ENCODE data around the gene CORIN.
"Not testable (repeated sequence)": the region's sequence is repeated elsewhere in the genome, so short reads cannot be mapped to it uniquely, and the experiment has no call there.

Gene CORIN

GRCh38 chr4:47721485-47721884, 116.4 kb downstream of the CORIN start:
- no peak for DNase-seq (ENCODE audit: low read depth, low spot score)

GRCh38 chr4:47720787-47721186, 117.1 kb downstream of the CORIN start:
- DNase-seq (ENCODE audit: low read depth, low spot score), result no peak

GRCh38 chr4:47719576-47719975, 118.3 kb downstream of the CORIN start:
- DNase-seq (ENCODE audit: low read depth, low spot score), result no peak

GRCh38 chr4:47718696-47719095, 119.2 kb downstream of the CORIN start:
- no peak for DNase-seq (ENCODE audit: low read depth, low spot score)

GRCh38 chr4:47717188-47717587, 120.7 kb downstream of the CORIN start:
- DNase-seq (ENCODE audit: low read depth, low spot score), result peak; percentile 6

- no peak for DNase-seq (ENCODE audit: low read depth, low spot score)
Measured at GRCh38 chr4:47715716-47716416, 122.0 kb downstream of the CORIN start.

- no peak for DNase-seq (ENCODE audit: low read depth, low spot score)
Measured at GRCh38 chr4:47714269-47714668, 123.6 kb downstream of the CORIN start.

- no peak for DNase-seq (ENCODE audit: low read depth, low spot score)
Measured at GRCh38 chr4:47713129-47713834, 124.6 kb downstream of the CORIN start.

GRCh38 chr4:47711646-47712045, 126.2 kb downstream of the CORIN start:
- no peak for DNase-seq (ENCODE audit: low read depth, low spot score)

GRCh38 chr4:47711183-47711582, 126.7 kb downstream of the CORIN start:
- DNase-seq (ENCODE audit: low read depth, low spot score), result no peak

GRCh38 chr4:47706352-47706751, 131.5 kb downstream of the CORIN start:
- DNase-seq (ENCODE audit: low read depth, low spot score), result not testable (repeated sequence)

GRCh38 chr4:47705326-47705981, 132.4 kb downstream of the CORIN start:
- DNase-seq (ENCODE audit: low read depth, low spot score), result no peak

- peak; percentile 57 for DNase-seq (ENCODE audit: low read depth, low spot score)
Measured at GRCh38 chr4:47704693-47705325, 133.1 kb downstream of the CORIN start.

- DNase-seq (ENCODE audit: low read depth, low spot score), result no peak
Measured at GRCh38 chr4:47703956-47704355, 133.9 kb downstream of the CORIN start.

GRCh38 chr4:47703008-47703407, 134.9 kb downstream of the CORIN start:
- DNase-seq (ENCODE audit: low read depth, low spot score), result no peak

- no peak for DNase-seq (ENCODE audit: low read depth, low spot score)
Measured at GRCh38 chr4:47701286-47701685, 136.6 kb downstream of the CORIN start.

GRCh38 chr4:47698837-47699236, 139.0 kb downstream of the CORIN start:
- no peak for DNase-seq (ENCODE audit: low read depth, low spot score)

GRCh38 chr4:47696823-47697222, 141.0 kb downstream of the CORIN start:
- DNase-seq (ENCODE audit: low read depth, low spot score), result no peak

- no peak for DNase-seq (ENCODE audit: low read depth, low spot score)
Measured at GRCh38 chr4:47695260-47695659, 142.6 kb downstream of the CORIN start.

- no peak for DNase-seq (ENCODE audit: low read depth, low spot score)
Measured at GRCh38 chr4:47694322-47694721, 143.5 kb downstream of the CORIN start.

- DNase-seq (ENCODE audit: low read depth, low spot score), result no peak
Measured at GRCh38 chr4:47692691-47693090, 145.2 kb downstream of the CORIN start.

GRCh38 chr4:47691757-47692383, 146.0 kb downstream of the CORIN start:
- DNase-seq (ENCODE audit: low read depth, low spot score), result not testable (repeated sequence)

Measured in ELF-1 (cell line).